GM18907 (cell line): ENCODE measurements around the gene KCNN3.

Experiments
- ATAC-seq: cut with Tn5 transposase; IDR thresholded peaks from one replicate; pipeline ENCODE4 v1.9.1; 2021; ENCODE audit warnings: mild to moderate bottlenecking, moderate library complexity; ENCODE audit not compliant: unreplicated experiment

KCNN3 gene

GRCh38 chr1:154735804-154736168 lies 134.3 kb downstream of the KCNN3 start:
- ATAC-seq: no peak

DNA sequence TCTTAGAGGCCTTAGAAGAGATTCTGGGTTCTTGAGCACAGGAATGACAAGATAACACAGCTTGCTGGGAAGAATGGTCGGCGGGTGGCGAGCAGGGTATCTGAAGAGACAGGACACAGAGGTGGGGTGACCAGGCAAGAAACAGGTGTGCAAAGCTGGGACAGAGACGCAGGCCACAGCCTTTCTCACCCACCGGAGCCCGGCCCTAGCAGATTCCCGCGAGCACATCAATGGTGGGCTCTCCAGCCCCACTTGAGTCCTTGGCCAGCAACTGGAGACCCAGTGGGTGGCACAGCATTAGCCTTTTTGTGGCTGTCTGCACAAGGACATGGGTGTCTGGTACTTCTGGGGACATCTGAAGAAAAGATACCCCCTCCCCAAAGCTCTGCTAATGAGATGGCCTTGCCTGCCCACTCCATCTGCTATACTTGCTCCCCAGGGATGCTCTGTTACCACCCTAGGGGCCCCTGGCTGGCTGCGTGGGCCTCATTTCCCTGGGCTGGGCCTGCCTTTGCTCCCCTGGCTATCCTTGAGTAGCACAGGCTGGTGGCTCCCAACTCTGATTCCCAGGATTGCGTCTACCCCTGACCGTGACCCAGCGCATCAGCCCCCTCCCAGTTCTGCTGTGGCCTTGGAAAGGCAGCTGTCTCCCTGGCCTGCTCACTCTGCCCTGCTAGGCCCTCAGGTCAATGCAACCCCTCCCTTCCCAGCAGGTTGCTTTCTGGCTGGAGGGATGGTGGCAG lies 134.8 kb downstream of the KCNN3 start:
- ATAC-seq: no peak

DNA sequence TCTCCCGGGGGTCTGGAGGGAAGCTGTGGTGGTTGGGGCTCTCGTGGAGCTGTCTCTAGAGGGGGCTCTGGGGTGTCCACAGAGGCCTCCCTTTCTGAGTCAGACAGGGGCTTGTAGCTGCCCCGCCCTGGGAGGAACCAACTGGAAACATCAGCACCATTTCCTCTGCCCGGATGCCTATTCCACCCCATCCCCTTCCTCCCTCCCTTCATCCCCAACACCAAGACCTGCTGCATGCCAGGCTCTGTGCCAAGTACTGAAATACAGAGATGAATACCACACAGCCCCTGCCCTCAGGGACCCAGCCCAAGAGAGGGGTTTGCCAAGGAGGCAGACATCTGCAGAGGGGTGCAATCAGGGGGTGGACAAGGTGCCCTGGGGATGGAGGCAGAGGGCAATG lies 136.5 kb downstream of the KCNN3 start:
- ATAC-seq: no peak

DNA sequence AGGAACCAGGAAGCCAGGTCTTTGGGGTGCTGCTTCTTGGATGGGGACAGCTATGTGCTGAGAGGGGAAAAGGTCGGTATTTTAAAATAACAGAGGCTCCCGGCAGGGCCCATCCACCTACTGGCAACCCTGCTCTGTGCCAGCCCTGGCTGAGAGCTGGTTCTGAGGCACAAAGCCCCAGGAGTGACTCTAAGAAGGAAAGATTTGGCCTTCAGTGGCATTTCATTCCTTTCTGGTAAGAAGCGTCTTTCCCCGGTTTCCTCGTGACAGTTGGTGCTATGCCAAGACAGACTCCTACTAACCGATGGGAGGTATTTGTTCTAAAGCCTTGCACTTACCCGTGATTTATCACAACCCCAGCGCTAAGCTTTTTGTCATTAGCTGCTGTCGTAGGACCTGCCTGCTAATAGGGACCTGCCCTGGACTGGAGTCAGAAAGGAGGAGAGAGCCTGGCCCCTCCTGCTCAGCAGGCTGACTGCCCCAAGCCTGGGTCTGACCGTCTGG lies 139.0 kb downstream of the KCNN3 start:
- ATAC-seq: no peak

DNA sequence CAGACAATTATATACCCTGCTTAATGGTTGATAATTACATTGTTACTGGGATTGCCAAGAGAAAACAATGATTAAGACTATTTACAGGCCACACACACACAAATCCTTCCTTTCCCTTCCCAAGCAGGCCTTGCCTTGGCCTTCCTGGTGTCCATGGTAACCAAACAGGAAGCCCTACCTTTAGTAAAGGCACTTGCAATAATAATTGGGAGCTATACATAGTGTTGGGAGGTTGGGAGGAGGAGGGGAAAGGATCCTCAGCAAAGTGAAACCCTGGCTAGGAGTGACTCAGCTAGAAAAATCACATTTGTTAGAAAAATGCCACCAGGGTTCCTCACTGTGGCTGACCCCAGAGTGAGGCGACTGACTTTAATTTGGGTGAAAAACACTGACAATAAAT lies 139.8 kb downstream of the KCNN3 start:
- ATAC-seq: no peak

GRCh38 chr1:154729577-154729976 lies 140.5 kb downstream of the KCNN3 start:
- ATAC-seq: no peak

- no peak for ATAC-seq
These were observed 141.0 kb downstream of the KCNN3 start for GRCh38 chr1:154729031-154729442.

GRCh38 chr1:154726896-154727753 lies 143.0 kb downstream of the KCNN3 start:
- no peak for ATAC-seq

DNA sequence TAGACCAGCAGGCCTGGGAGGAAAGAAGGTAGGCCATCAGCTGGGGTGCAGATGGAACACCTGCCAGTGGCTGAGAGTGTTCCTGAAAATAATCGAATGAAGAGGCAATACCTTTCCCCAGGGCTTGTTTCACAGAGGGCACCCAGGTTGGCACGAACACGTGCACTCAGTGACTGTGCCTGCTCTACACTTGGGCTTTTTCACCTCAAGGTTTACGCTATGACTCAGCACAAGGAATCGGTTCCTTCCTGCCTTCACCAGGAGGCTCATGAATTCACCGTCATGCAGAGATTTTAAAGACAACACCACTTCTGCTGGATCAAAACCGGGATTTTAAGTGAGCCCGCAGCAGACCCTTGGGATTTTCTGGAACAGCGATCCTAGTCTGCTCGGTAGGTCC lies 143.6 kb downstream of the KCNN3 start:
- no peak for ATAC-seq

GRCh38 chr1:154725865-154726264 lies 144.2 kb downstream of the KCNN3 start:
- ATAC-seq: no peak

GRCh38 chr1:154720328-154721297 lies 149.5 kb downstream of the KCNN3 start:
- no peak for ATAC-seq

DNA sequence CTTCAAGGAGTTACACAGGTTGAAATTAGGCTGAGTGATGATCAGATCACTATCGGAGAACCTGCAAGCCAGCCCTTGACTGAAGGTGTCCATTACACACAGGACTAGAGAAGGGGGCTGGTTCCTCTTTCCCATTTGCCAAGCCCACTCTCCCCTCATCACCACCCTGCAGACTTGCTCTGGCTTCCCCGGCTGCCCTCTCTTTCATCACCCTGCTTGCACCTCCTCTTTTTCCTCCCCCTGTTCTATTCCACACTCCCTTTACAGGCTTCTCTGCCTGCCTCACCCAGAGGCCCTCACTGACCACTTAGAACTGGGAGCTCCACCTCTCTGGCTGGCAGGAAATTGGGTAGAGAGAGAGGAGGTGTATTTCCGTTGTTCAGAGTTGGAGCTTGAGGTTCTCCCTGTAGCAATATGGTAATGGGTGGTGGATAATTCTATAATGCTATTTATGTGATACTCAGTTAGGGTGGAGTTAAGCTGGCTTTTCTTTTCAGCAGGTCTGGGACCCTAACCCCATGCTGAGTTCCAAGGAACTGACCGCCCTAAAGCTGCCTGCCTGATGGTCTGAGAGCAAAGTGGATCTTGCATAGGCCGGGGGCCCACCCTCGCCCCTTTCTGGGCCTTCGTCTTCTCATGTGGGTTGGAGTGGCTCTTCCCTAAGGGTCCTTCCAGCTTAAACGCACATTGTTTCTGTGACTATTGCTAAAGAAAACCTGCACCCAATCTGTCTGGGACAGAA lies 150.3 kb downstream of the KCNN3 start:
- ATAC-seq: no peak

DNA sequence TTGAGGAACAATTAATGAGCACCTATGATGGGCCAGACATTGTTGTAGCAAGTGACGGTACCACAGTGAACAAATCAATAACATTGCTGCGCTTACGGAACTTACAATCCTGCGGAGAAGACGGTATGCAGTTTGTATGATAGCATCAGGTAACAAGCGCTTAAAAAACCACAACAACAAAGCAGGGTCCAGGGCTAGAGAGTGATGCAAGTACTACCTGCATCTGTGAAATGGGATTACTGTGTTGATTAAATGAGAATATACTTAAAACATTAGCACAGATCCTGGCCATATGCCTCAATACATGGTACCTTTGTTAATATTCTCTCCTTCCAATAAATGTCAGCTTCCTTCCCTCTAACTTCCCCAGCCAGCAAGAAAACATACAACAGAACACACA lies 151.5 kb downstream of the KCNN3 start:
- no peak for ATAC-seq

GRCh38 chr1:154717528-154717924 lies 152.6 kb downstream of the KCNN3 start:
- no peak for ATAC-seq

DNA sequence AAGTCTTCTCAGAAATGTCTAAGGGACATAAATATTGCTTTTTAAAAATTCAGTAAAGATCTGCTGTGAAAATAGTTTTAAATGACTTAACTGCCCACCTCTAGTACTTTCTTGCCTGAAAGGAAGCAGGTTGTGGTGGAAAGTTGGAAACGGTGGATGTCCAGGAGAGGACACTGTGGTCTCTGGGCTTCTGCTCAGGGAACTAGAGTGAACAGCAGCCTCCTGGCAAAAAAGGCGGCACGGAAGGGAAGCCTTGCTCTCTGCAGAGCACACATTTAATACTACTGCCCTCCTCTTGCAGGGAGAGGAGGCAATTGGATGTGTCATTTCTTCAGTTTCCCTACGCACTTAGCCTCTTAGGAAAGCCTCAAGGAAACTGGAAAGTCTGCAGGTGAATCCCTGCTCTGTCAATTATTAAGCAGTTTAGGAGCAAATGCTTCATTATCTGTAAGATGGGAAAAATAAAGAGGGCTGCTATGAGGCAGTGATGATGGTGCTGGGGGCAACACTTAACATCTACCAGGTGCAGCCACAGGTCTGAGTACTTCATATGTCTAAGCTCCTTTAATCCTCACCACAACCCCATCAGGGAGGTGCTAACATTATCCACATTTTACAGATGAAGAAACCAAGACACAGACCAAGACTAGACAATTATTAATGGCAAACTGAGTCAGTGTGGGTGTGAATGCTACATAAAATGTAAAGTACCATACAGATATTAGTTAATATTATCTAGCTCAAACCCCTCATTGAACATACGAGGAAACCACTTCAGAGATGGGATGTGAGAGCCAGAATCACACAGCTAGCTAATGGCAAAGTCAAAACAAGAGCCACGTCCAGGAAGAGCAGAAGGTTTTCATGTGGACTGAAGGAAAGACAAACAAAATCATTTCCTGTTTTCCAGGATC lies 153.2 kb downstream of the KCNN3 start:
- ATAC-seq: peak; percentile 44

- no peak for ATAC-seq
These were observed 154.1 kb downstream of the KCNN3 start for GRCh38 chr1:154716011-154716410.

DNA sequence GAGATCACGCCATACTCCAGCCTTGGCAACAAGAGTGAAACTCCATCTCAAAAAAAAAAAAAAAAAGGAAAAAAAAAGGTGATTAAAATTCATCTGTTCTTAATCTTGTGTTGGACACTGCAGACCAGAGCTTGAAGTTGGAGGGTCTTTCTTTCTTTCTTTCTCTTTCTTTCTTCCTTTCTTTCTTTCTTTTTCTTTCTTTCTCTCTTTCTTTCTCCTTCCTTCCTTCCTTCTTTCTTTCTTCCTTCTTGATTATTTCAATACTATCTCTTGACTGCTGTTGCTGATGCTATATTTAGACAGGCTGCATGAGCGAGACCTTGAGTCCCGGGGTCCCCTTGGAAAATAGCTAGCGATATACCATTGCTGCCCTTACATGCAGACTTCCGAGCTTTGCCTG lies 154.7 kb downstream of the KCNN3 start:
- ATAC-seq: no peak

GRCh38 chr1:154714638-154715037 lies 155.4 kb downstream of the KCNN3 start:
- no peak for ATAC-seq

- no peak for ATAC-seq
These were observed 155.9 kb downstream of the KCNN3 start for GRCh38 chr1:154714052-154714623.
